HG03060 (cell line): Measurements from ENCODE around the gene MRAP.

Source experiments
- ATAC-seq: cut with Tn5 transposase; IDR thresholded peaks from one replicate; pipeline ENCODE4 v1.9.1; 2021; ENCODE audit warnings: low read depth, moderate number of reproducible peaks; ENCODE audit not compliant: unreplicated experiment

The MRAP gene

GRCh38 chr21:32320059-32320458, 21.4 kb downstream of the MRAP start:
- ATAC-seq: no peak

- no peak for ATAC-seq
These were observed 22.1 kb downstream of the MRAP start for GRCh38 chr21:32320726-32321125.

- no peak for ATAC-seq
These were observed 22.8 kb downstream of the MRAP start for GRCh38 chr21:32321480-32321879.

GRCh38 chr21:32322103-32322502, 23.4 kb downstream of the MRAP start:
- no peak for ATAC-seq

GRCh38 chr21:32322676-32323075, 24.0 kb downstream of the MRAP start:
- no peak for ATAC-seq

- ATAC-seq: no peak
These were observed 27.1 kb downstream of the MRAP start for GRCh38 chr21:32325706-32326105.

- no peak for ATAC-seq
These were observed 29.9 kb downstream of the MRAP start for GRCh38 chr21:32328595-32328994.

- ATAC-seq: no peak
These were observed 30.7 kb downstream of the MRAP start for GRCh38 chr21:32329331-32329730.

GRCh38 chr21:32329776-32330175, 31.1 kb downstream of the MRAP start:
- ATAC-seq: no peak

GRCh38 chr21:32330784-32331311, 32.2 kb downstream of the MRAP start:
- no peak for ATAC-seq

- no peak for ATAC-seq
These were observed 33.0 kb downstream of the MRAP start for GRCh38 chr21:32331444-32332305.

- ATAC-seq: no peak
These were observed 33.9 kb downstream of the MRAP start for GRCh38 chr21:32332463-32332951.

GRCh38 chr21:32333953-32334673, 35.5 kb downstream of the MRAP start:
- no peak for ATAC-seq

GRCh38 chr21:32334980-32335531, 36.4 kb downstream of the MRAP start:
- no peak for ATAC-seq

GRCh38 chr21:32335601-32336575, 37.2 kb downstream of the MRAP start:
- no peak for ATAC-seq

- ATAC-seq: no peak
These were observed 38.1 kb downstream of the MRAP start for GRCh38 chr21:32336711-32337110.

GRCh38 chr21:32337206-32337605, 38.6 kb downstream of the MRAP start:
- ATAC-seq: no peak

- no peak for ATAC-seq
These were observed 39.7 kb downstream of the MRAP start for GRCh38 chr21:32338209-32338921.
